HS-5 (cell line): ENCODE measurements around the gene PINK1.
"Not testable (repeated sequence)": the region's sequence is repeated elsewhere in the genome, so short reads cannot be mapped to it uniquely, and the experiment has no call there.

ENCODE experiments used
- DNase-seq: peaks from one replicate; pipeline ENCODE4 v3.0.0-alpha.2; 2012; ENCODE audit warnings: low read depth

Gene PINK1

GRCh38 chr1:20648438-20648837 is 15.2 kb downstream of the PINK1 start:
- DNase-seq = no peak

- DNase-seq = no peak
These were observed 15.7 kb downstream of the PINK1 start for GRCh38 chr1:20648946-20649345.

- DNase-seq = no peak
These were observed 19.0 kb downstream of the PINK1 start for GRCh38 chr1:20652300-20652699.

- DNase-seq = no peak
These were observed 20.9 kb downstream of the PINK1 start for GRCh38 chr1:20654104-20654690.

GRCh38 chr1:20657024-20657423 is 23.8 kb downstream of the PINK1 start:
- no peak for DNase-seq

GRCh38 chr1:20658166-20658915 is 25.1 kb downstream of the PINK1 start:
- DNase-seq = no peak

- no peak for DNase-seq
These were observed 27.1 kb downstream of the PINK1 start for GRCh38 chr1:20660363-20660762.

- DNase-seq = no peak
These were observed 27.6 kb downstream of the PINK1 start for GRCh38 chr1:20660847-20661206.

- DNase-seq = peak; percentile 96
These were observed 28.2 kb downstream of the PINK1 start, which contains the start of gene DDOST for GRCh38 chr1:20661207-20662109. TSS of gene DDOST (minus strand) at chr1:20661369. CDS start at chr1:20661350, 19 bp downstream.

GRCh38 chr1:20662110-20662475 is 28.8 kb downstream of the PINK1 start:
- no peak for DNase-seq

- DNase-seq = no peak
These were observed 30.1 kb downstream of the PINK1 start for GRCh38 chr1:20663365-20663764.

GRCh38 chr1:20663969-20664715 is 30.9 kb downstream of the PINK1 start:
- no peak for DNase-seq

GRCh38 chr1:20665726-20666125 is 32.5 kb downstream of the PINK1 start:
- DNase-seq = no peak

- DNase-seq = no peak
These were observed 32.9 kb downstream of the PINK1 start for GRCh38 chr1:20666146-20666545.

GRCh38 chr1:20666804-20667203 is 33.5 kb downstream of the PINK1 start:
- DNase-seq = peak; percentile 6

- no peak for DNase-seq
These were observed 35.3 kb downstream of the PINK1 start for GRCh38 chr1:20668581-20668980.

GRCh38 chr1:20670936-20671335 is 37.7 kb downstream of the PINK1 start:
- DNase-seq = no peak

- DNase-seq = no peak
These were observed 39.0 kb downstream of the PINK1 start for GRCh38 chr1:20672265-20672632.

- not testable (repeated sequence) for DNase-seq
These were observed 40.4 kb downstream of the PINK1 start for GRCh38 chr1:20673626-20674025.

- DNase-seq = no peak
These were observed 45.3 kb downstream of the PINK1 start for GRCh38 chr1:20678599-20678998.

GRCh38 chr1:20680269-20680668 is 47.0 kb downstream of the PINK1 start:
- no peak for DNase-seq

- no peak for DNase-seq
These were observed 48.7 kb downstream of the PINK1 start for GRCh38 chr1:20681999-20682398.
